Peyer's patch (tissue), 4 donors: Measurements from ENCODE around the gene DEFB121.

Experiments
- CTCF ChIP-seq, 6 experiments: fragments of 450-650 bp in 4 of 6; fragments of 200-600 bp in 2 of 6; sonication (generic) in 1 of 6; IDR thresholded peaks; one replicate each; pipeline ENCODE4 v1.5.1; 2017 to 2019; ENCODE audit warnings: antibody characterized with exemption in 6 of 6, mild to moderate bottlenecking in 3 of 6, moderate library complexity in 1 of 6
- POLR2A ChIP-seq, 2 donors: fragments of 450-650 bp; IDR thresholded peaks; one replicate each; pipeline ENCODE4 v1.5.1; 2017; ENCODE audit warnings: antibody characterized with exemption in 2 of 2, mild to moderate bottlenecking in 2 of 2, moderate library complexity in 2 of 2

DNA sequence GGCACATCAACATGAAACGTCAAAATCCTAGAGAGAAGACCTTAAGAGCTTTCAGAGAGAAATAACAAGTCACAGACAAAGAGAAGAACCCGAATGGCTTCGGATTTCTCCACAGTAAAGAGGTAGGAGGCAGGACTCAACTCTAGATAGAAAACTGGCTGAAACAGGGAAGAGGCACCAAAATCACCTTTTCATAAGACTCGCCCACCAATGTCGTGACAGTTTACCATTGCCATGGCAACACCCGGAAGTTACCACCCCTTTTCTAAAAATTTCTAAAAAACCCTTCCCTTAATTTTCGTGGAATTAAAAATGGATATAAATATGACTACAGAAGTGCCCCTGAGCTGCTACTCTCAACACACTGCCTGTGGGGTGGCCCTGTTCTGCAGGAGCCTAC, 12.3 kb upstream of the DEFB121 start:
- TF ChIP-seq CTCF (IDR thresholded peaks at IDR 0.05), result no peak
- no peak for TF ChIP-seq POLR2A (IDR thresholded peaks at IDR 0.05)
